Panc1 (cell line): ENCODE measurements around the gene DGCR6L.
"Not testable (repeated sequence)": the region's sequence is repeated elsewhere in the genome, so short reads cannot be mapped to it uniquely, and the experiment has no call there.

Source experiments
- CTCF ChIP-seq: fragments of 450-650 bp; IDR thresholded peaks from 2 replicates; pipeline ENCODE4 v1.5.1; 2017; ENCODE audit warnings: mild to moderate bottlenecking
- POLR2AphosphoS5 ChIP-seq: IDR thresholded peaks from 2 replicates; pipeline ENCODE4 v1.6.1; 2012; ENCODE audit warnings: mild to moderate bottlenecking, low read depth, low read length, moderate library complexity

- TF ChIP-seq CTCF, POLR2AphosphoS5: not testable (repeated sequence)
Observed at GRCh38 chr22:20360261-20360660, 40.4 kb upstream of the DGCR6L start.
